HG02885 (cell line): ENCODE data around the gene SMARCA4.
"Not testable (repeated sequence)": the region's sequence is repeated elsewhere in the genome, so short reads cannot be mapped to it uniquely, and the experiment has no call there.

ENCODE experiments used
- ATAC-seq: cut with Tn5 transposase; IDR thresholded peaks from one replicate; pipeline ENCODE4 v1.9.1; 2021; ENCODE audit warnings: mild to moderate bottlenecking; ENCODE audit not compliant: unreplicated experiment, poor library complexity

SMARCA4 gene

GRCh38 chr19:10928563-10929401, 32.0 kb upstream of the SMARCA4 start, which contains the start of the genes TIMM29 and YIPF2:
Gene TIMM29 (plus strand): TSS chr19:10928811. CDS start chr19:10928823, 12 bp downstream.
Gene YIPF2 (minus strand): TSS chr19:10928639. CDS start chr19:10928410, 229 bp downstream.
- ATAC-seq = peak; percentile 90

GRCh38 chr19:10929402-10929794, 31.4 kb upstream of the SMARCA4 start:
- ATAC-seq = no peak

GRCh38 chr19:10935371-10936059, 25.3 kb upstream of the SMARCA4 start:
- no peak for ATAC-seq

- no peak for ATAC-seq
Observed at GRCh38 chr19:10936661-10937084, 24.2 kb upstream of the SMARCA4 start.

- not testable (repeated sequence) for ATAC-seq
Observed at GRCh38 chr19:10941649-10942048, 19.2 kb upstream of the SMARCA4 start.

- not testable (repeated sequence) for ATAC-seq
Observed at GRCh38 chr19:10943412-10943811, 17.4 kb upstream of the SMARCA4 start.

GRCh38 chr19:10945264-10945663, 15.6 kb upstream of the SMARCA4 start:
- no peak for ATAC-seq

- ATAC-seq = no peak
Observed at GRCh38 chr19:10946958-10947657, 13.7 kb upstream of the SMARCA4 start.

- no peak for ATAC-seq
Observed at GRCh38 chr19:10952809-10953208, 8.0 kb upstream of the SMARCA4 start.

- ATAC-seq = not testable (repeated sequence)
Observed at GRCh38 chr19:10959277-10959968, 1.4 kb upstream of the SMARCA4 start.

GRCh38 chr19:10961073-10961860, 437 bp downstream of the SMARCA4 start:
- peak; percentile 36 for ATAC-seq

- no peak for ATAC-seq
Observed at GRCh38 chr19:10962863-10963262, 2.0 kb downstream of the SMARCA4 start.

GRCh38 chr19:10963865-10964264, 3.0 kb downstream of the SMARCA4 start:
- no peak for ATAC-seq

GRCh38 chr19:10964903-10965302, 4.1 kb downstream of the SMARCA4 start:
- ATAC-seq = no peak

GRCh38 chr19:10965398-10965797, 4.6 kb downstream of the SMARCA4 start:
- ATAC-seq = no peak

- ATAC-seq = no peak
Observed at GRCh38 chr19:10966809-10967208, 6.0 kb downstream of the SMARCA4 start.

GRCh38 chr19:10968527-10969135, 7.8 kb downstream of the SMARCA4 start:
- no peak for ATAC-seq

GRCh38 chr19:10971107-10971726, 10.4 kb downstream of the SMARCA4 start:
- no peak for ATAC-seq
